Sciatic nerve (tissue), 2 donors: ENCODE results near the gene RENBP. TPM values are rescaled to one million over a fixed set of nuclear protein-coding genes. Genes with fewer than 3 reads are reported as not detected.

Experiments
- ATAC-seq: fragments of 200-7000 bp; cut with Tn5 transposase; one replicate; pipeline ENCODE4 v1.9.1; 2020; ENCODE audit warnings: mild to moderate bottlenecking, moderate library complexity
- DNase-seq: peaks from one replicate; pipeline ENCODE4 v3.0.0-alpha.2; 2020; ENCODE audit warnings: low spot score
- intact Hi-C: fragments of 100-400 bp; cut with DNase I; formaldehyde crosslinking; loops from one replicate; pipeline ENCODE4 v1.14.2; 2022
- total RNA-seq: library from RNA; stranded (reverse); fragmentation: NEBNext Ultra II Directional; extraction: Animal tissue kit (Norgen Biotek cat#: 25700); gene quantifications from one replicate; pipeline ENCODE4 v1.2.1, GENCODE V29; 2021
- donor health status: DM: no; HTN: no; CAD: no.
- donor health status: DM: no; HTN: no; CAD: no.

RENBP gene
- total RNA-seq, 1 donor from 2014 or later: 23.0 TPM

DNA sequence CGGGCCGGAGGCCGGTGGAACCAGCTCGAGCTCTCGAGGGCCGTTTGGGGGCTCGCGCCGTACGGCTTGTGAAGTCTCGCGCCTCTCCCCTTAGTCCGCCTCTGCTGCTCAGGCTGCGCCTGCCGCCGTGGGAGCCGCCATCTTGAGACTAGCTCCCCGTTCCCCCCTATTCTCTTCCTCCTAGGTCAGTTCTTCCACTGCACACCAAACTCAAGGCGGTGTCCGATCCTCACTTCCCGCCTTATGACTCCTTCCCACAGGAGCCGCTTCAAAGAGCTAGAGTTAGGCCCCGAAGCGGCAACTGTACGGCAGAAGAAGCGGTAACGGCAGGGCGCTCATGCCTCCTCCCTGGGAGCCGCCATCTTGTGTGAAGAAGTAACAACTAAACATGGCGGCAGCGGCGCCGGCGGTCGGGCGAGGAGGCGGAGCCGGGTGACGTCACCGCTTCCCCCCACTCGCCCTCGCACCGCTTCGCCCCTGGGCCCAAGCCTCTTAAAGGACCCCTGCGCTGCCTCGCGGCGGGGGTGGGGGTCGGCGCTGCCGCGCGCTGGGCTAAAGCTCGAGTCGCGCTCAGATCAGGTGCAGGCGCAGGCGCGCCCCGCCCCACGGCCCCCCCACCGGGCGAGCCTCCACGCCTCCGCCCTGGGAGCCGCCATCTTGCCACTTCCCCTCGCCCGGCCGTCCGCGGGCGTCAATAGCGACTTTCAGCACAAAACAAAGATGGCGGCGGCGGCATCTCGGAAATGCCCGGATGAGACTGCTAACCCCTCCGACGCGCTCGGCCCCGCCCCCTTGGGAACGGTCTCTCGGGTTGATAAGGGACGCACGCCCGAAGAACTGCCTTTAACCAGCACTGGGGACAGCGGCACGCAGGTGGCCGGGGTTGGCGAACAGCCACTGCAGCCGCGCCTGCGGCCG lies 27.3 kb upstream of the RENBP start, which contains the start of gene HCFC1:
Gene HCFC1, minus strand, starts transcription at position 369 of the 918 bp plus-strand sequence. CDS start 978 bp downstream, outside the sequence.
- intact Hi-C loops: no loop called here
- ATAC-seq (peak; percentile 75), DNase-seq (peak; percentile 98)

GRCh38 chrX:153971124-153971449 lies 26.6 kb upstream of the RENBP start:
- intact Hi-C loops: no loop called here
- DNase-seq: peak; percentile 96
- ATAC-seq: peak; percentile 88

- peak; percentile 75 for DNase-seq
- intact Hi-C loops: no loop called here
- peak; percentile 55 for ATAC-seq
These were observed 26.1 kb upstream of the RENBP start for GRCh38 chrX:153970357-153971123.

GRCh38 chrX:153969904-153970356 lies 25.5 kb upstream of the RENBP start:
- ATAC-seq (no peak), DNase-seq (peak; percentile 73)
- intact Hi-C loops: no loop called here

GRCh38 chrX:153969125-153969903 lies 24.9 kb upstream of the RENBP start:
- no peak for ATAC-seq
- no peak for DNase-seq
- intact Hi-C loops: no loop called here

DNA sequence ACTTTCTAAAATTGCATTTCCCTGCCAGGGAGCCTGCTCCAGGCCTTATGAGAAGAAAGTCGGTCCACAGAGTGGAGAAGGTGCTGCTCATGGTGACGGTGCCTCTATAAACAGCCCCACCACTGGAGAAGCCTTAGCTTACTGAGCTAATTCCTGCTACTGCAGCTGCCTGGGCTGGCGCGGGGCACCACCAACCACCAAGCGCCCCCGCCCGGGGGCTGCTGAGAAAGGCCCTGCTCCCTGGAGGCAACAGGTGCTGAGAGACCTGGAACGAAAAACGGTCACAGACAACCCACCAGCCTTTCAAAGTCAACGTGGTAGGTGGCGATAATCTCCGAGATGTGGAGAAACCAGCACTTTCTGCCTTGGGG lies 24.3 kb upstream of the RENBP start:
- ATAC-seq: no peak
- DNase-seq: no peak
- intact Hi-C loops: no loop called here

DNA sequence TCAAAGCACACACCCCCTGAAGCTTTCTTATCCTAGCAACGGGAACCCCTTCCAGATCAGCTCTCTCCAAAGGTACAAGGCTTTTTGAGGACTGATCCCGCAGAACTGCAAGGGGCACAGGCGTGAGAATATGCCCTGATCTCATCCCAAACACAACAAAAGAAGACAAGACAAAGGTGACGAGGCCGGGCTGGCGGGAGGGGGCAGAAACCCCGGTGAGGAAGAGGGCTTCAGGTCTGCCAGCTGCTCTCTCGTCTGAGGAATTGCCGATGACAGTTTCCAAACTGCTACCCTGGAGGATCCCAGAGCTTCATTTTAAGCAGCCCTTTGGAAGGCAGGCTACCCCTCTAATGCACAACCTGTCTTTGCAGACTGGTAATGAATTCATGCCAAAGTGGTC lies 23.8 kb upstream of the RENBP start:
- DNase-seq (no peak), ATAC-seq (no peak)
- intact Hi-C loops: no loop called here

DNA sequence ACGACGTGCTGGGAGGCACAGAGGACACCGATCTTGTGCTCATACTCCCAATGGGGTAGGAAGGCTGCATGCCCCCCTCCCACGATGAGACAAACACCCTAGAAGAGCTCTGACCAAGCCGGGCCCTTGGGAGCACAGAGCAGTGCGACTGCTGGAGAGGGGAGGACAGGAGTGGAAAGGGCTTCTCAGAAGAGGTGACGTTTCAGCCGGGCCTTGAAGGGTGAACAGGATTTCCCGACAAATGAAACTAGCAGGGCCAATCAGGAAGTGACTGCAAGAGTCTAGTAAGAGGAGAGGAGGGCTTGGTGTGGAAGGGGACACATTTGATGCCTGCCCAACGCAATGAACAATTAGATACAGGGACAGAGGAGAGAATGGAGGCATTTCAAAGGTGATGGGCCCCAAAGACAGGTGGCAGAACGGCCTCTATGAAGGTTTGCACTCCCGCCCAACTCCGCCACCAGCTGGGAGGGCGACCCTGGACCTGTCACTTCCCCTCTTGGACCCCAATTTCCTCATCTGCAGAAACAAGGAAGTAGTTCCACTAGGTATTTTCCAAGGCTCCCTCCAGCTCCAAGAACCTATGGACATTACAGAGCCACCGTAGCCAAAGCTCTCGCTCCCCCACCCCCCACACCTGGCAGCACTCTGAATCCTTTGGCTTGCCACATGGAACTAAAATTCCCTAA lies 23.2 kb upstream of the RENBP start:
- intact Hi-C loops: no loop called here
- DNase-seq (no peak), ATAC-seq (no peak)

GRCh38 chrX:153966841-153967535 lies 22.5 kb upstream of the RENBP start:
- DNase-seq (no peak), ATAC-seq (no peak)

GRCh38 chrX:153966283-153966688 lies 21.8 kb upstream of the RENBP start:
- ATAC-seq: no peak
- intact Hi-C loops: no loop called here

More at GRCh38 chrX:153966841-153967535, 22.5 kb upstream of the RENBP start:
- intact Hi-C loops: no loop called here

GRCh38 chrX:153965406-153965805 lies 21.0 kb upstream of the RENBP start:
- intact Hi-C loops: no loop called here
- DNase-seq (no peak), ATAC-seq (no peak)

More at GRCh38 chrX:153966283-153966688, 21.8 kb upstream of the RENBP start:
- DNase-seq: no peak

DNA sequence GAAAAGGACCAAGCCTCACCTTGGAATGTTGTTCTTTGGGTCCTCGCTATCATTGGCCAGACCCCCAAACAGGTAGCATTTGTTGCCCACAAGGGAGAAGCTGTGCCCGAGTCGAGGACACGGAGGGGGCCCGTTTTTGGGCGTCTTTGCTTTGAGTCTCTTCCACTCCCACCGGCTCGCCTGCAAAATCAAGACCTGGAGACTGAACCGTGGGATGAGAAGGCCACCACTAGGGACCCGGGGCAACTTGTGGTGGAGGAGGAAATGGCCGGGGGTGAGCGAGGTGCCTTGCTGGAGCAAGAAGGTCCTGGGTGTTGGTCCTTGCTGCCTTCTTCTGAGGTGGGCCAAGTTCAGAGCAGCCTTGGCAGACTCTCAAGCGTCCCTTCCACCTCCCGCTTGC lies 19.7 kb upstream of the RENBP start:
- DNase-seq (no peak), ATAC-seq (no peak)
- intact Hi-C loops: loop anchor here (5.0 kb wide), 1 partner anchor 182 kb away; the partner anchor contains the start of gene SRPK3

- ATAC-seq (no peak), DNase-seq (no peak)
- intact Hi-C loops: loop anchor here (5.0 kb wide), 1 partner anchor 181 kb away; the partner anchor contains the start of gene SRPK3
These were observed 19.1 kb upstream of the RENBP start for GRCh38 chrX:153963546-153963945.

DNA sequence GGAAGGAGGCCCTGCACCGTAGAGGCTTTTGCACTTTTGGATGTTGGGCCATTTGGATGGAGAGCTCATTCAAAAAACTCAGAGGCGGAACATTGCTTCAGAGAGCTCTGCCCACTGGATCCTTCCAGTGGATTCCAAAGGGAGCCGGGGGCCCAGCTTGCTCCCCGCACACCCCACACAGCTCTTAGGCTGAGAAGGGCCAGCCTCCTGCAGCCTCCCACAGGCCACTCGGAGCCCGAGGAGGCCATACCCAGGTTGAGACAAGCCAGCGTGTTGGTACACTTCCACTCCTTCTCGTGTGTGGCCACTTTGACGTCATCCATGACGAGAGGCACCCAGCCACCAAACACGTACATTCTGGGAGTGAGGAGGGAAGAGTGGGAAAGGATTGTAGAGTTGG lies 16.8 kb upstream of the RENBP start:
- no peak for DNase-seq
- intact Hi-C loops: loop anchor here (5.0 kb wide), 1 partner anchor 179 kb away; the partner anchor contains the start of gene SRPK3
- ATAC-seq: no peak

DNA sequence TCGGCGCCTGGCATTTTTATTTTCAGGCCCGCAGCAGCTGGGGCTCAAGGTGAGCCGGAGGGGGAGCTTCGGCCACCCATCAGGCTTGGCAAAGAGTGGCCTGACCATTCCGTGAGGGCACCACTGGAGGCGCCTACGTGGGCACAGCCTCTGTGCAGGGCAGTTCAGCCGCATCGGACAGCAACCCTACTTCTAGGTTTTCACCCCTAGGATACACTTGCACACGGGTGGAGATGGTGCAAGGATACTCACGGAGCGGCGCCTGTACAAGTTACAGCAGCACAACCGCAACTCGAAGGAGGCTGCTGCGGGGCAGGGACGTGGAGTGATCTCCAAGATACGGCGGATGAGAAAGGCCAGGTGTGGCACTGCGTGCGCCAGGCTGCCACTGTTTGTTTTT lies 16.3 kb upstream of the RENBP start:
- ATAC-seq (no peak), DNase-seq (no peak)
- intact Hi-C loops: loop anchor here (5.0 kb wide), 1 partner anchor 178 kb away; the partner anchor contains the start of gene SRPK3

DNA sequence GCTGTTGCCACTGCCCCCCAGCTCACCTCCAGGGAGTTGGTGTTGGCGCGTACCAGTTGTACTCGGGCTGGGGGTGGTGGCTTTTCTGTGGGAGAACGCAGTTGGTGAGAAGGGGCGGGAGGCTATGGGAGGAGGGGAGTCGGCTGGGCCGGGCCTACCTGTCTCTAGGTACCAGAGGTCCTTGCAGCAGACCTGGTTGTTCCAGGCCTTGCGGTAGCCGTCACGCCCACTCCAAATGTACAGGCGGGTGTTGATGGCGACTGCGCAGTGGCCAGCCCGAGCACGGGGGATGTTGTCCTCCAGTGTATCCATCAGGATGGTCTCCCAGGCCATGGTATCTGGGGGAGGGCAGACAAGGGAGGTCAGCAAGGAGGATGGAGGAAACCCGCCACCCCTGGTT lies 15.6 kb upstream of the RENBP start:
- DNase-seq: no peak
- intact Hi-C loops: loop anchor here (5.0 kb wide), 1 partner anchor 178 kb away; the partner anchor contains the start of gene SRPK3
- no peak for ATAC-seq

- ATAC-seq: no peak
- intact Hi-C loops: loop anchor here (5.0 to 10.0 kb wide), 2 partner anchors 177 to 405 kb away; partner anchors contain the start of gene SRPK3
- no peak for DNase-seq
These were observed 15.2 kb upstream of the RENBP start for GRCh38 chrX:153959649-153960048.

DNA sequence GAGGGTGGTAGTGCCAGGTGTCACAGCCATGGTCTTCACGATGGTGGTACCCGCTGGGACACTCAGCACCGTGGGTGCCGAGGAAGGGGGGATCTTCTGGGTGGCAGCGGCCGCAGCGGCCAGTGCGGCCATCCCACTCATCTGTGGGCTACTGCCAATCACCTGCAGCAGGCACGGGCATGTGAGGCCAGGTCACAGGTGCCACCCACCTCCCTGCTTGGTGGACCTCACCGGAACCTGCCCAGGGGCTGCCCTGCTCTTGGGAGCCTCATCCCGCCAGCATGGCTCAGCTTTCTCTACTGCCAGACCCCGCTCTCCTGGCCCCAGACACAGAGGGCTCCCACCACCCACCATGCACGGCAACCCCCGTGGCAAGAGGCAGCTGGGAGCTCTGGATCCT lies 14.2 kb upstream of the RENBP start:
- intact Hi-C loops: loop anchor here (10.0 kb wide), 1 partner anchor 404 kb away; no protein-coding TSS in a partner anchor
- DNase-seq (no peak), ATAC-seq (no peak)
